GM08714 (cell line): Measurements from ENCODE around the gene KIRREL3.

Experiments used
- H3K4me3 ChIP-seq: fragments of 200-500 bp; sonication (Bioruptor generic); 2 replicates; pipeline ENCODE4 v1.5.1; 2014; ENCODE audit warnings: mild to moderate bottlenecking, low read length, inconsistent platforms
- ZNF274 ChIP-seq: IDR thresholded peaks from 2 replicates; pipeline ENCODE4 v1.6.1; 2012; ENCODE audit warnings: mild to moderate bottlenecking, low read depth, low read length

KIRREL3 gene

DNA sequence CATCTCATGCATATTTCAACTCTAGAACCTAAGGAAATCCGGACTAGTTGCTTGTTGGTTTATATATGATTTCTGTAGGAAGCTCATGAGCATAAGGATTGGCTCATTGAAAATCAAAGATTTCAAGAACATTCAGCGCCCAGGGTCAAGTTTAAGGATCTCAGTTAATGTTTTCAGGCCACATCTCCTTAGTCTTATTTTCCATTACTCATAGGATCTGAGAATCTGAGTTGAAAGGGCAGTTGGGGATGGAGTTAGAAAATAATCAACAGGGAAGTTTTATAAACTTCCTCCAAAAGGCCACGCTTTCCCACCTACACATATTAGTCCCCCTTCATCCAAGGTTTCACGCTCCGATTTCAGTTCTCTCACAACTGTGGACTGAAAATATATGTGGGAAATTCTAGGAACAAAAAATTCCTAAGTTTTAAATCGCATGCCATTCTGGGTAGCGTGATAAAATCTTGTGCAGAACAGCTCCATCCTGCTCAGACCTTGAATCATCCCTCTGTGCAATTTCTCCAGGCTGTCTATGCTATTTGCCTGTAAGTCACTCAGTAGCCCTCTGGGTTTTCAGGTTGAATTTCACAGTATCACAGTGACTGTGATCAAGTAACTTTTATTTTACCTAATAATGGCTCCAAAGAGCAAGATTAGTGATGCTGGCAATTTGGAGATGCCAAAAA lies 160.2 kb downstream of the KIRREL3 start:
- no peak for TF ChIP-seq ZNF274
- no peak overlapping the region for H3K4me3 ChIP-seq

DNA sequence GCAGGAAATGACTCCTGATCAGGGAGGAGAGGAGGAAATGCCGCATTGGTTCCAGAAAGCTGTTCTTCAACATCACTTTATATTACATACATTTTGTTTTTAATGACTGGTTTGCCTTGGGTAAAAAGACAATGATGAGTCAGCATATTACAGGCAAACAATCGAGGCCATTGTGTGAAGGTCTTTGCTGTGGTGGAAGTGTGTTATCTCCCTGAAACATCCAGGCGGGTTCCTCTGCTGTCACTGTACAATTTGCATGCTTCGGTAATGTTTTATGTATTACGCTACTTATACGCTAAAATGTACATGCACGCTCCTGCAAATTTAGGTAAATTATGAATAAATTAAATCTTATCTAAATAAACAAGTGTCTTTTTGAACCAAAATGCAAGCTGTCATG lies 161.1 kb downstream of the KIRREL3 start:
- H3K4me3 ChIP-seq, result no peak overlapping the region
- no peak for TF ChIP-seq ZNF274

DNA sequence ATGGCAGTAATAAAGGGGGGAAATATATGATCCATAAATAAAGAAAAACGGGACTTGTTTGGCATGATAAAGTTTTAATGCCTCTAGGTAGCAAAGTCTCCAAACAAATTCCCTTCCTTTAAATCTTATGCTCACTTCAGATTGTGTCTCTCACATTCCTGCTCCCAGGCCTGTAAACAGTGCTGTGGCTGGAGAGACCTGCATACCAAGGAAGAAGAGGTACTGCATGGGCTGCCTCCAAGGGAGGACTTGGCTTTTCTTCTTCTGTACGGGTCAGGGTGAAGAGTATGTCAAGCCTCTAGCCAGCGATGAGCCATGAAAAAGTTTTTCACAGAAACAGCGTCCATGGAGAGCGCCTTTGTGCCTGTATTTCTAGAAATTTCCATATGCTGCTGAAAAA lies 161.8 kb downstream of the KIRREL3 start:
- no peak overlapping the region for H3K4me3 ChIP-seq
- TF ChIP-seq ZNF274, result no peak

DNA sequence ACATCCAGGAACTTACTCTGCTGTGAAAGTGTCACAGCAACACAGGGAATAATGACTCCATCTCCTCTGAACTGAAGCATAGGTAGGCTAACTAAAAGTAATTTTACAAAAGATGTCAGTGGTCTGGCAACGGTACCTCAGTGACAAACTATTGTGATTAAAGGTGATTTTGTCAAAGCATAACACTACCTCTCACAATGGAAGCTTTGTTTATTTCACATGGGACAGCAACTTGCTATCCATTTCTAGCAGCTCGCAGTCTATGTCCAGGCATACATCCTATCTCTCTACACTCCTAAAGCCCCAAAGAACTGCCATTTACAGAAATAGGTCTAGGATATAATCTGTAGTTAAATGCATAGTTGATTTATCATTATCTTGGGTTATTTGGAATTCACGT lies 163.0 kb downstream of the KIRREL3 start:
- no peak for TF ChIP-seq ZNF274
- no peak overlapping the region for H3K4me3 ChIP-seq

DNA sequence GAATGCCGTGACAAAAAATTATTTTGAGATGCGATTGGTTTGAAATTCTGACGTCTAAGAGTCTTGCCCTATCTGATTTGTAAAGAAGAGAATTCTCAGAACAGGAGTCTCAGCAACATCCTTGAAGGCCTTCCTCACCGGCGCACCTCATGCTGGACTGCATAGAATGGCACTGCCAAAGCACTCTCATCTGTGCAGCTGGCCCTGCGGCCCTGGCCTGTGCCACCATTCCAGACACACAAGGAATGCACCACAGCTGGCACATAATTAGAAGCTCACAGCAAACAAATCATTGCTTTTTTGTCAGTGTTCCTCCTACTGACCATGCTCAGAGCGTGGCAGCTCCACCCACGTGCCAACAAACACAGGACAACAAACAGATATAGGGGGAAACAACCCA lies 166.0 kb downstream of the KIRREL3 start:
- H3K4me3 ChIP-seq, result no peak overlapping the region
- no peak for TF ChIP-seq ZNF274

DNA sequence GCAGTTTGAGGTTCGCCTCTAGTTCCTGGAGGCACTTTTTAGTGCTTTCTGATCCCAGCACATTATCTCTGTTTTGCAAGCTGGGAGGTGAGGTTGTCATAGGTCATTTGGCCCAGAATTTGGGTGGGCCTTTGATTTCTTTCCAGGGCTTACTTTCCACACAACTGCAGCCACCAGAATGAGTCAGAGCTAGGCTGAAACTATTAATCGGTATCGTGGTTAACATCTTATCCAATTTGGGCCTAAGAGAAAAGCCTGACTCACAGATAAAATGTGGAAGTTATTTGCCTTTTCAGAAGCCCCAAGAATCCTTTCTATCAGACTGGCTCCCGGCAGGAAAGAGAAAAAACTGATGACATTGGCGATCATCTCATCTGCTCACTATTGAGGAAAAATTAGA lies 166.4 kb downstream of the KIRREL3 start:
- H3K4me3 ChIP-seq, result no peak overlapping the region
- TF ChIP-seq ZNF274, result no peak

DNA sequence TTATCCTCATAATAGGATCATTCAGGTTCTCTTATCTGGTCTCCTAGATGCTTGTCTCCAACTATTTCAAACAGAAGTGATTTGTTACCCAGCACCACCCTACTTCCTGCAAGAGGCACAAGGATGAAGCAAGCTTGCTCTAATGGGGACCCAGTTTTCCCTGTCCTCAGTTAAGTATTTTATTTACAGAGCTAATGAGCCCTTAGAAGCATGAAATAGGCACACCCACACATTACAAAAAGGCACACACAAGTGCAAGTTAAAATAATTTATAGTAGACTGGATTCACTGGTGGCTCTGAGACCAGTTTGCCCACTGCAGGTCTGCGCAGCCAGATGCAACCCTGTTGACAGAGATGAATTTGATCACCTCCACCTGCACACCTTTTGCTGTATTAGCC lies 167.5 kb downstream of the KIRREL3 start:
- TF ChIP-seq ZNF274, result no peak
- H3K4me3 ChIP-seq, result no peak overlapping the region

DNA sequence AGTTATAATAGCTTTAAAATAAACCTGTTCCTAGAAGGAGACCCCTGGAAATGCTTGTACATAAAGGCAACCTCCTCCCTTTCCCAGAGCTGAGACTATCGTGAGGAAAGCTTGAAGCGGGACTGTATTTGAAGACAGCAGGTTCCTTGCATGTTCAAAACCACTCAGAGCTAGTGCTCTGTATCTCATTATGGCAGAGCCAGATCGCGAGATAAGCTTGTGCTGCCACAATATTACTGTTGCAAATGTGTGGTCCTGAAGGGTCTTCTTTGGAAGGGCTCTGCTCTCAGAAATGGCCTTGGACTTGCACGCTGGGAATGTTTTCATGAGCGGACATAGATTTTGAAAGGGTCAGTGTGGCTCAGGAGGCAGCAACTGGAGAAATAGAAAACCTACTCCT lies 168.2 kb downstream of the KIRREL3 start:
- no peak overlapping the region for H3K4me3 ChIP-seq

DNA sequence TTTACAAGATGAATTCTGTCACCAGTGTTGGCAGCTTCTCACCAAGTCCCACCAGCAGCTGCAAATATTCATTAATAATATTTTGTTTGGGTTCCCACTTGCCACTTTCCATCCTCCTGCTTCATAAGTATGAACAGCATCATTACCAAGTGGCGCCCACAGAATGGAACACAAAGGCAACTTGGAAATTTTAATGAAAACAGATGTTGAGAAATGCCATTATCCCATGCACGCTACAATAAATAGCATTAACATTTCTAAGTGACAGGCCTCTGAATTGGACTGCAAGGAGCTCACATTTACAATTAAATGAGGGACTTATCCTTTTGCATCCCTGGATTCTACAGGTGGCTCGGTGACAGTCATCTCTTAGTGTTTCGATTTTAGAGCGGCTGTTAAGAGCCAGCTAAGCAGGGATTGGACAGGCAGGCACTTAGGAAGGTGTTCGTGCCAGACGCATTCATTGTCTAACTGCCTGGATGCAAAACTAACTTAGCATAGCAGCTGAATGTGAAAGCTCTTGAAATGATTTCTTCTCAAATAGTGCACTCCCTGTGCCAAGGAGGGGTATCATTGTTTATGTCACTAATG lies 170.3 kb downstream of the KIRREL3 start:
- H3K4me3 ChIP-seq, result no peak overlapping the region
- TF ChIP-seq ZNF274, result no peak

More for the DNA sequence above, 168.2 kb downstream of the KIRREL3 start:
- no peak for TF ChIP-seq ZNF274

DNA sequence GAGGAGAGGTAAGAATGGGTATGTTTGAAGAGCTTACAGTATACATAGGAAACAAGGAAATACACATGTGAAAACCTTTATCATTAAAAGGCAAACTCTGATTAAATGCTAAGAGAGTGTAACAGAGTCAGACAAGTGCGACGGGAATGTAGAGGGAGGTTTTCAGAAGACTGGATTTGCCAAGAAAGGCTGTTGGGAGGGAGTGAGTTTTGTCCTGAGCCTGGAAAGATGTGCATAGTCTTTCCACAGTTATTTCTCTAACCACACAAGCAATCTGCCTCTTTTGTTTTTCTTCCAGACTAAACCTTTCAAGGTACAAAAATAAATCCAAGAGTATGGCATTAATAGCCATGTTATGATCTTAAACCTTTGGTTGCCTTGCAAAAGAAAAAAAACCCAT lies 170.9 kb downstream of the KIRREL3 start:
- no peak for TF ChIP-seq ZNF274
- no peak overlapping the region for H3K4me3 ChIP-seq

DNA sequence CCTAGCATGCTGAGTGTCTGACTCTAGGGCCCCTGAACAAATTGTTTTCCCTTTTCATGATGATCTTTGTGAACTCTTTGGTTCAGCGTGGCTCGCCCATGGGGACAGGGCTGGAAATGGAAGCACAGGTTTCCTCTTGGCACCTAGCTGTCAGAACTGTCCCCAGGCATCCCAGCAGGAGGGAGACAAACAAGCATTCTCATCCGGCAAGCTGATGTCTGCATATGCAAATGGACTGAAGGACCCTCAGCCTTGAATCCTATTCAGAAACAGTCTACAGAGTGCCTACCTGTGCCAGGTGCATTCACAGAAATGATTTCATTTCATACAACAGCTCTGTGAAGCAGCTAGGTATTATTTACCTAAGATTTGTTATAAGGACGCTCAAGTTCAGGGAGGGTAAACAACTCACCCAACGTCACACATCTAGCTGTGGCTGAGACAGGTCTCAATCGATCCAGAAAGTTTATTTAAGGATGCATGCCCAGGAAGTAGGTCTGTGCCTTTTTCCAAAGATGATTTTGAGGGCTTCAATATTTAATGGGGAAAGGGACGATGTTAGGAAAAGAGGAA lies 176.4 kb downstream of the KIRREL3 start:
- H3K4me3 ChIP-seq, result no peak overlapping the region
- no peak for TF ChIP-seq ZNF274

DNA sequence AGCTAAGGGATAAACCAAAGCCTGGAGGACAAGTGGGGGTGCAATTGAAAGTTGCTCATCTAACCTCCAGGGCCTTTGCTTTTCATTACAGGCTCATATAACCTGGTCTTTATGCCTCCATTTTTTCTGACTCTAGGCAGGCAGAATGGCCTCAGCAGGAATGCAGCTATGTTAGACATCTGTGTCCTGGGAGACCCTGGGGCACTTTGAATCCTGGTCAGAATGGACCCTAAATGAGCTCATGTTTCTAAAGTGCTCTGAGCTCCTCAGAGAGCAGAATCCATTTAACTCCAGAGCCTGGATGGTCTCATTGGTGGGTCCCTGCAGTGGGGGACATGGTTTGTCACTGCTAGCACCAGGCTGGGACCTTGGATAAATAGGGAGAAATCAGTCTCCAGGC lies 177.3 kb downstream of the KIRREL3 start:
- TF ChIP-seq ZNF274, result no peak
- no peak overlapping the region for H3K4me3 ChIP-seq

DNA sequence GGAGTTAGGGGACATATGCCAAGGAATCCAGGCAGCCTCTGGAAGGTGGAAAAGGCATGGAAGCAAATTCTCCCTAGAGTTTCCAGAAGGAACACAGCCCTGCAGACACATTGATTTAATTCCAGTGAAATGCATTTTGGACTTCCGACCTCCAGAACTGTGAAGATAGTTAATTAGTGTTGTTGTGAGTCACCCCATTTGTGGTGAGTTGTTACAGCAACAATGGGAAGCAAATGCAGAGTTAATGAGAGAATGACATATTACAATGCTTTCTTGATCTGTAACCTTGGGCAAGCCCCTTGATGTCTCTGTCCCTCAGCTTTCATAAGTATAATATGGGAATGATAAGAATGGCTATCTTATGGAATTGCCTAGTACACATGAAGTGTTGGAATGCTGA lies 178.7 kb downstream of the KIRREL3 start:
- no peak for TF ChIP-seq ZNF274
- H3K4me3 ChIP-seq, result no peak overlapping the region

DNA sequence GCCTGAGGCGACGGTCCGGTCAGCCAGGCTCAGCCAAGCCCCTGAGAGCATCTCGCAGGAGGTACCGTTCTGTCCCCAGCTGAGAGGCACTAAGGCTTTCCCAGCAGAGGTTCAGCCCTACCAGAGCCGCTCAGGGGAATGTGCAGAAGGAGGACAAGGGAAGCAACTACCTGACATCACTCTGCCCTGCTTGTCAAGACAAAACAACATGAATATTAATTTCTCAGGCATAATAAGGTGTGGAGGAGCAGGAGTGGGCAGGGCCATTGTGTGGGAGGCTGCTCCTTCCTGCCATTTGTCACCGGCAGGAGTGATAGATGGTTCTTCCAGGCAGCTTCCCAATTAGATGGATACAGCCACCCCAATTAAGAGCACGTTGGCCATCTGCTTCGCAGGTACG lies 181.4 kb downstream of the KIRREL3 start:
- no peak for TF ChIP-seq ZNF274

More for the DNA sequence above, 181.4 kb downstream of the KIRREL3 start:
- H3K4me3 ChIP-seq, result no peak overlapping the region
